Endothelial cell of umbilical vein (primary cell): Measurements from ENCODE around the gene ANKMY1. TPM values are rescaled to one million over a fixed set of nuclear protein-coding genes. Genes with fewer than 3 reads are reported as not detected.

ENCODE experiments used
- BruUV-seq: library from RNA; stranded (reverse); fragments of 400-500 nt; replicated peaks from 2 replicates; lab custom pipeline; 2021; lab: Mats Ljungman, UMichigan
- CTCF ChIA-PET: fragments of 300-600, 350-600 bp; sonication (Branson Sonifier 250); formaldehyde crosslinking; loops from one replicate; lab custom pipeline; 2021; ENCODE audit warnings: antibody characterized with exemption, inconsistent platforms; lab: Charles Lee
- POLR2A ChIA-PET: fragments of 300-600, 350-600 bp; sonication (Branson Sonifier 250); formaldehyde crosslinking; loops from one replicate; lab custom pipeline; 2021; ENCODE audit warnings: antibody characterized with exemption, inconsistent platforms; lab: Charles Lee
- DNase-seq: peaks from one replicate; pipeline ENCODE4 v3.0.0-alpha.2; 2011; ENCODE audit warnings: low read depth, low spot score
- FAIRE-seq: peaks from 2 replicates; lab custom pipeline; 2011; peaks lifted over from hg19 to GRCh38; lab: Jason Lieb, UNC
- H2AFZ ChIP-seq: 2 replicates; pipeline ENCODE4 v1.6.0; 2012; ENCODE audit warnings: low read depth, low read length, control low read depth, inconsistent platforms
- H3K27ac ChIP-seq: 2 replicates; pipeline ENCODE4 v1.5.1; 2011; ENCODE audit warnings: low read depth, mild to moderate bottlenecking, control low read depth, low read length, moderate library complexity; ENCODE audit not compliant: insufficient read depth
- H3K27me3 ChIP-seq, 2 experiments: 2 replicates each; pipeline versions ENCODE4 v1.6.0 to v1.6.1; 2011; ENCODE audit warnings: low read length in 2 of 2, mixed read lengths in 1 of 2; ENCODE audit not compliant: control insufficient read depth in 2 of 2, insufficient read depth in 2 of 2
- H3K36me3 ChIP-seq, 2 experiments: 2 replicates in 1 of 2; 3 replicates in 1 of 2; pipeline ENCODE4 v1.5.1; 2011; ENCODE audit warnings: low read length in 2 of 2, mild to moderate bottlenecking in 1 of 2, moderate library complexity in 1 of 2; ENCODE audit not compliant: control insufficient read depth in 2 of 2, insufficient read depth in 2 of 2; ENCODE audit errors: extremely low read depth in 1 of 2
- H3K4me1 ChIP-seq: 3 replicates; pipeline ENCODE4 v1.5.1; 2011; ENCODE audit warnings: mild to moderate bottlenecking, low read length; ENCODE audit not compliant: control insufficient read depth, insufficient read depth; ENCODE audit errors: extremely low read depth
- H3K4me2 ChIP-seq: 2 replicates; pipeline ENCODE4 v1.6.1; 2011; ENCODE audit warnings: low read length, control low read depth, mixed read lengths; ENCODE audit not compliant: insufficient read depth
- H3K4me3 ChIP-seq, 3 experiments: fragments of 200-600 bp in 1 of 3; sonication (generic), shearing (Covaris generic) in 1 of 3; replicated peaks in 1 of 3; 2 replicates each; pipeline ENCODE4 v1.5.1; 2011 to 2016; ENCODE audit warnings: control low read depth in 3 of 3, low read length in 3 of 3, mild to moderate bottlenecking in 2 of 3, inconsistent platforms in 1 of 3, low read depth in 1 of 3, moderate library complexity in 1 of 3; ENCODE audit not compliant: insufficient read depth in 1 of 3
- H3K79me2 ChIP-seq: 2 replicates; pipeline ENCODE4 v1.6.0; 2012; ENCODE audit warnings: low read length, inconsistent platforms; ENCODE audit not compliant: control insufficient read depth, insufficient read depth
- H3K9ac ChIP-seq: replicated peaks from 2 replicates; pipeline ENCODE3; 2011; ENCODE audit warnings: low read length, control low read depth; ENCODE audit not compliant: insufficient read depth; ENCODE audit errors: extremely low read depth
- H3K9me1 ChIP-seq: replicated peaks from 3 replicates; pipeline ENCODE4 v1.6.0; 2011; ENCODE audit warnings: mild to moderate bottlenecking, low read length; ENCODE audit not compliant: control insufficient read depth, insufficient read depth; ENCODE audit errors: extremely low read depth
- H3K9me3 ChIP-seq: replicated peaks from 2 replicates; pipeline ENCODE4 v1.5.1; 2012; ENCODE audit warnings: low read length, inconsistent platforms; ENCODE audit not compliant: control insufficient read depth, insufficient read depth
- H4K20me1 ChIP-seq: replicated peaks from 2 replicates; pipeline ENCODE3; 2011; ENCODE audit warnings: mild to moderate bottlenecking, low read length; ENCODE audit not compliant: control insufficient read depth, insufficient read depth; ENCODE audit errors: extremely low read depth
- EZH2 ChIP-seq: IDR thresholded peaks from 2 replicates; pipeline ENCODE4 v1.6.1; 2012; ENCODE audit warnings: borderline replicate concordance, low read depth, mild to moderate bottlenecking, moderate library complexity, low read length, inconsistent platforms; ENCODE audit not compliant: severe bottlenecking
- FOS ChIP-seq: IDR thresholded peaks from 2 replicates; pipeline ENCODE4 v1.6.1; 2011; ENCODE audit warnings: mild to moderate bottlenecking, low read length, moderate library complexity, borderline replicate concordance; ENCODE audit not compliant: insufficient read depth
- GATA2 ChIP-seq: IDR thresholded peaks from 2 replicates; pipeline ENCODE4 v1.7.0; 2011; ENCODE audit warnings: low read depth, mild to moderate bottlenecking, moderate library complexity, mixed read lengths, low read length; ENCODE audit not compliant: insufficient read length, insufficient read depth
- JUN ChIP-seq: IDR thresholded peaks from 2 replicates; pipeline ENCODE4 v1.6.1; 2011; ENCODE audit warnings: borderline replicate concordance, low read depth; ENCODE audit not compliant: insufficient read length, insufficient read depth
- MYC ChIP-seq: IDR thresholded peaks from one replicate; pipeline ENCODE4 v1.6.1; 2011; ENCODE audit warnings: mild to moderate bottlenecking, low read depth, low read length
- POLR2A ChIP-seq: IDR thresholded peaks from 2 replicates; pipeline ENCODE4 v1.6.1; 2012; ENCODE audit warnings: low read depth, mild to moderate bottlenecking, control low read depth, low read length
- POLR2AphosphoS5 ChIP-seq: IDR thresholded peaks from 2 replicates; pipeline ENCODE4 v1.6.1; 2012; ENCODE audit warnings: low read depth, mild to moderate bottlenecking, control low read depth, low read length, moderate library complexity; ENCODE audit not compliant: insufficient read depth
- dilution Hi-C: fragments of 300-500 bp; cut with MboI; formaldehyde crosslinking; loops from one replicate; pipeline ENCODE4 v1.15.0; 2019; ENCODE audit warnings: low sequenced_read_pairs; ENCODE audit not compliant: extremely low pct_ligation_motif_present
- intact Hi-C: fragments of 100-400 bp; cut with micrococcal nuclease; formaldehyde crosslinking; loops from one replicate; pipeline ENCODE4 v1.10.0; 2022
- polyA plus RNA-seq, 4 experiments: library from polyadenylated mRNA; depleted of rRNA in 3 of 4; stranded (reverse) in 3 of 4; unstranded in 1 of 4; fragments of >200 nt; gene quantifications; 2 replicates each; pipeline versions ENCODE4 v1.2.1 to v1.2.3, GENCODE V29; 2011 to 2012; ENCODE audit warnings: missing spikeins in 1 of 4
- total RNA-seq: library from RNA; stranded (reverse); gene quantifications from 2 replicates; pipeline ENCODE4 v1.2.3, GENCODE V29; 2021
- TF ChIP-seq, protein P1 (sequence below), 2 donors: IDR thresholded peaks; 1 replicate in 1 of 2; 2 replicates in 1 of 2; pipeline ENCODE4 v1.5.1; 2011; ENCODE audit warnings: low read length in 2 of 2, mild to moderate bottlenecking in 2 of 2, moderate library complexity in 2 of 2, control low read depth in 1 of 2, inconsistent platforms in 1 of 2, low read depth in 1 of 2; ENCODE audit not compliant: insufficient read depth in 1 of 2; ENCODE audit errors: extremely low read depth in 1 of 2
- TF ChIP-seq, protein P2 (sequence below): IDR thresholded peaks from 2 replicates; pipeline ENCODE4 v1.6.1; 2011; ENCODE audit not compliant: insufficient read depth, insufficient read length

The ANKMY1 gene
- total and polyA plus RNA-seq, 2 donors (not counting 3 experiments of a cell fraction or from before 2014, with no cell fraction given): 9.0 to 16.0 TPM

GRCh38 chr2:240584486-240585031, 26.8 kb upstream of the ANKMY1 start:
- Histone ChIP-seq H2AFZ (no peak overlapping the region), H3K9me3 (no peaks in the 10 kb centered on the region), H4K20me1 (no peaks in the 10 kb centered on the region), H3K4me2 (no peak overlapping the region), H3K4me3 (no peak overlapping the region), H3K9me1 (no peaks in the 10 kb centered on the region), H3K79me2 (peaks cover 51% of the 10 kb centered on the region), H3K27me3 (no peaks in the 10 kb centered on the region), H3K9ac (no peak overlapping the region), H3K4me1 (peaks cover 17% of the 10 kb centered on the region), H3K36me3 (no peaks in the 10 kb centered on the region), H3K27ac (no peak overlapping the region)
- TF ChIP-seq GATA2 (no peak), POLR2A (no peak), EZH2 (no peak), POLR2AphosphoS5 (no peak), MYC (no peak), JUN (no peak), FOS (no peak)
- TF ChIP-seq, protein P1, sequence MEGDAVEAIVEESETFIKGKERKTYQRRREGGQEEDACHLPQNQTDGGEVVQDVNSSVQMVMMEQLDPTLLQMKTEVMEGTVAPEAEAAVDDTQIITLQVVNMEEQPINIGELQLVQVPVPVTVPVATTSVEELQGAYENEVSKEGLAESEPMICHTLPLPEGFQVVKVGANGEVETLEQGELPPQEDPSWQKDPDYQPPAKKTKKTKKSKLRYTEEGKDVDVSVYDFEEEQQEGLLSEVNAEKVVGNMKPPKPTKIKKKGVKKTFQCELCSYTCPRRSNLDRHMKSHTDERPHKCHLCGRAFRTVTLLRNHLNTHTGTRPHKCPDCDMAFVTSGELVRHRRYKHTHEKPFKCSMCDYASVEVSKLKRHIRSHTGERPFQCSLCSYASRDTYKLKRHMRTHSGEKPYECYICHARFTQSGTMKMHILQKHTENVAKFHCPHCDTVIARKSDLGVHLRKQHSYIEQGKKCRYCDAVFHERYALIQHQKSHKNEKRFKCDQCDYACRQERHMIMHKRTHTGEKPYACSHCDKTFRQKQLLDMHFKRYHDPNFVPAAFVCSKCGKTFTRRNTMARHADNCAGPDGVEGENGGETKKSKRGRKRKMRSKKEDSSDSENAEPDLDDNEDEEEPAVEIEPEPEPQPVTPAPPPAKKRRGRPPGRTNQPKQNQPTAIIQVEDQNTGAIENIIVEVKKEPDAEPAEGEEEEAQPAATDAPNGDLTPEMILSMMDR (IDR thresholded peaks at IDR 0.05; ENCODE audit: extremely low read depth in 1 of 2, insufficient read depth in 1 of 2, low read depth in 1 of 2, low read length in 2 of 2): no peak
- TF ChIP-seq, protein P2, sequence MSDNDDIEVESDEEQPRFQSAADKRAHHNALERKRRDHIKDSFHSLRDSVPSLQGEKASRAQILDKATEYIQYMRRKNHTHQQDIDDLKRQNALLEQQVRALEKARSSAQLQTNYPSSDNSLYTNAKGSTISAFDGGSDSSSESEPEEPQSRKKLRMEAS: no peak
- ChIA-PET POLR2A (interaction anchor here (3.3 kb wide), 1 partner anchor 24 kb away, joined by 13 read pairs; no protein-coding TSS in a partner anchor), CTCF (interaction anchor here (5.3 kb wide), 1 partner anchor 18 kb away, joined by 47 read pairs; no protein-coding TSS in a partner anchor)
- DNase-seq: no peak
- intact Hi-C loops: no loop called here
- dilution Hi-C loops: no loop called here
- BruUV-seq: no TSS peak
- FAIRE-seq: peak; percentile 54
